ENCODE measurements around the gene PKN2.
"Not testable (repeated sequence)": the region's sequence is repeated elsewhere in the genome, so short reads cannot be mapped to it uniquely, and the experiment has no call there.

GRCh38 chr1:88819642-88820041, 135.6 kb downstream of the PKN2 start:
- not testable (repeated sequence) for TF ChIP-seq EZH2 (IDR thresholded peaks at IDR 0.05); POLR2AphosphoS5 (IDR thresholded peaks at IDR 0.05; ENCODE audit: borderline replicate concordance, low read depth, low read length)

Data from SK-N-MC (cell line).